GM18505 (cell line): ENCODE data around the gene AKAP10.

Experiments used
- ATAC-seq: cut with Tn5 transposase; IDR thresholded peaks from one replicate; pipeline ENCODE4 v1.9.1; 2021; ENCODE audit not compliant: unreplicated experiment
- POLR2A ChIP-seq: IDR thresholded peaks from 4 replicates; pipeline ENCODE4 v1.6.1; 2011; ENCODE audit warnings: borderline replicate concordance; ENCODE audit not compliant: insufficient read depth, insufficient read length; ENCODE audit errors: extremely low read depth

The AKAP10 gene

GRCh38 chr17:19948116-19948943 lies 29.3 kb downstream of the AKAP10 start:
- ATAC-seq = no peak
- no peak for TF ChIP-seq POLR2A

GRCh38 chr17:19946921-19947320 lies 30.7 kb downstream of the AKAP10 start:
- no peak for TF ChIP-seq POLR2A
- no peak for ATAC-seq

- ATAC-seq = no peak
- TF ChIP-seq POLR2A = no peak
Measured at GRCh38 chr17:19945009-19945626, 32.5 kb downstream of the AKAP10 start.

GRCh38 chr17:19943599-19943998 lies 34.0 kb downstream of the AKAP10 start:
- no peak for TF ChIP-seq POLR2A
- no peak for ATAC-seq

GRCh38 chr17:19943026-19943425 lies 34.6 kb downstream of the AKAP10 start:
- no peak for TF ChIP-seq POLR2A
- no peak for ATAC-seq

GRCh38 chr17:19940722-19941464 lies 36.7 kb downstream of the AKAP10 start:
- ATAC-seq = no peak
- TF ChIP-seq POLR2A = no peak

- no peak for TF ChIP-seq POLR2A
- ATAC-seq = no peak
Measured at GRCh38 chr17:19939993-19940721, 37.5 kb downstream of the AKAP10 start.

- ATAC-seq = no peak
- no peak for TF ChIP-seq POLR2A
Measured at GRCh38 chr17:19938736-19939135, 38.9 kb downstream of the AKAP10 start.

GRCh38 chr17:19937522-19937921 lies 40.1 kb downstream of the AKAP10 start:
- no peak for ATAC-seq
- TF ChIP-seq POLR2A = no peak

GRCh38 chr17:19935169-19935568 lies 42.5 kb downstream of the AKAP10 start:
- no peak for TF ChIP-seq POLR2A
- ATAC-seq = no peak

- no peak for ATAC-seq
- no peak for TF ChIP-seq POLR2A
Measured at GRCh38 chr17:19933628-19934027, 44.0 kb downstream of the AKAP10 start.

GRCh38 chr17:19933221-19933620 lies 44.4 kb downstream of the AKAP10 start:
- no peak for ATAC-seq
- no peak for TF ChIP-seq POLR2A

GRCh38 chr17:19928299-19928698 lies 49.3 kb downstream of the AKAP10 start:
- no peak for ATAC-seq
- TF ChIP-seq POLR2A = no peak
